Fibroblast of villous mesenchyme (primary cell): ENCODE data around the gene MAPKAPK5. TPM values are rescaled to one million over a fixed set of nuclear protein-coding genes. Genes with fewer than 3 reads are reported as not detected.

Source experiments
- DNase-seq: peaks from one replicate; pipeline ENCODE4 v3.0.0-alpha.2; 2010; ENCODE audit warnings: low read depth
- H3K4me3 ChIP-seq: 2 replicates; pipeline ENCODE4 v1.5.1; 2011; ENCODE audit warnings: low read depth, mild to moderate bottlenecking, low read length
- CTCF ChIP-seq: IDR thresholded peaks from 2 replicates; pipeline ENCODE4 v1.5.1; 2012; ENCODE audit warnings: low read depth, mild to moderate bottlenecking, low read length; ENCODE audit not compliant: insufficient read depth
- total RNA-seq: library from RNA; depleted of rRNA; stranded (reverse); fragments of >200 nt; gene quantifications from 2 replicates; pipeline ENCODE4 v1.2.3, GENCODE V29; 2012

MAPKAPK5 gene
- total RNA-seq, 1 donor, result 32.4 TPM

DNA sequence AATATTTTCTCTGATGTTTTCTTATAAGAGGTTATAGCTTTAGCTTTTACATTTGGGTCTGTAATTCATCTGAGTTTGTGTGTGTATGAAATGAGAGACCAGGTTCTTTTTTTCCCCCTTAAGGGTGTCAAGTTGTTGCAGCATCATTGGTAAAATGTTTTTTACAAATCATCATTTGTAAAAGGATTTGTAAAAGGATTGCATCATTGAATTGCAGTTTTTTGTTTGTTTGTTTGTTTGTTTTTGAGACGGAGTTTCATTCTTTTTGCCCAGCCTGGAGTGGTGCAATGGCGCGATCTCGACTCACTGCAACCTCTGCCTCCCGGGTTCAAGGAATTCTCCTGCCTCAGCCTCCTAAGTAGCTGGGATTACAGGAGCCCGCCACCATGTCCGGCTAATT, 31.1 kb downstream of the MAPKAPK5 start:
- DNase-seq, result no peak

DNA sequence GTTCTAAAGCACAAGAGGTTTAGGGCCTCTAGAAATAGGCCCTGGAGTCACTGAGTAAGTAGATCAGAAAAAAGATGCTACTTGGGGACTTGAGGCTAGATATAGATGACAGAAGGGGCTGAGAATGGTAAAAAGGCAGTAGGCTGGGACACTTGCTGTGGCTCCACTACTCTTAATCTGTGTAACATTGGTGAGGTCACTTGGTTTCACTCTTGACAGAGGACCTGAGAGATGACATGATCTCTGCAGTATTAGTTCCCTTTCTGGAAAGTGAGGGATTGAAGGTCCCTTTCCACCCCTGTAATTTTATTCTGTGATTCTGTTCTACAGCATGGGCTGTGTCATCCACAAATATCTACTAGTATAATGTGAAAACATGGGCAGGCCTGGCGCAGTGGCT, 39.7 kb downstream of the MAPKAPK5 start:
- DNase-seq, result no peak
- H3K4me3 ChIP-seq, result no peak overlapping the region
- no peak for TF ChIP-seq CTCF

More for the DNA sequence above, 31.1 kb downstream of the MAPKAPK5 start:
- TF ChIP-seq CTCF, result no peak
- H3K4me3 ChIP-seq, result no peak overlapping the region

DNA sequence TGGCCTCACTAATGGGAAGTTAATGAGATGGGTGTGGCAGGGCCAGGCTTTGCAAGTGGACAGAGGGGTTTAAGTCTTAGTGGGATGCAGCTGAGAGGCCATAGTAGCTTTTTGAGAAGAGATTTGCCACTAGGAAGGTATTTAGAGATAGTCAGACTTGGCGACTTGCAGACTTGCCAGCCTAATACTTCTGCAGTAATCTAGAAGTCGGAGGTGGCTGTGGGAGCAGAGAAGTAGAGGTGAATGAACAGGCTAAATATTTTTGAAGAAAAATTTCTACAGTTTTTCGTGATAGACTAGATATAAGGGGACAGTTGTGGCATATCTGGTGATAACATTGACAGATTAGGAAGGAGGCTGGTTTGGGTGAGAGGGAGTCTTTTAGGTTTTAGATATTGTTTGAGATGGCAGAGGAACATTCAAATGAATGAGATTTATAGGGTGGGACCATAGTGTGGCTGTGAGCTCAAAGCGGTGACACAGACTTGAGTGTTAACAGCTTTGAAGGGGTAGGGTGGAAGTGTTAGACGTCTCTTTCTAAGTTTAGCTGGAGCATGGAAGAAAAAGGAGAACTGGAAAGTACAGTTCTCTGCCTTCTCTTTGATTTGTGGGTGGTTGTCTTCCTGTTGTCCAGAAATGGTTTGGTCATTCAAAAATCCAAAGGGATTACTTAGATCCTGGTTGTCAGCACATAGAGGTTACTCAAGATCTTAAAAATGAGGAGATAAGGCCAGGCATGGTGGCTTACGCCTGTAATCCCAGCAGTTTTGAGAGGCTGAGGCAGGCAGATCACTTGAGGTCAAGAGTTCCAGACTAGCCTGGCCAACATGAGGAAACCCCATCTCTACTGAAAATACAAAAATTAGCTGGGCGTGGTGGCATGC, 44.9 kb downstream of the MAPKAPK5 start:
- no peak overlapping the region for H3K4me3 ChIP-seq
- TF ChIP-seq CTCF, result no peak

GRCh38 chr12:111887926-111888745, 46.1 kb downstream of the MAPKAPK5 start:
- no peak overlapping the region for H3K4me3 ChIP-seq
- DNase-seq, result no peak
- no peak for TF ChIP-seq CTCF

More for the DNA sequence above, 44.9 kb downstream of the MAPKAPK5 start:
- peak; percentile 63 for DNase-seq

- no peak for DNase-seq
- no peak for TF ChIP-seq CTCF
These were observed 51.3 kb downstream of the MAPKAPK5 start for GRCh38 chr12:111893287-111893686.

DNA sequence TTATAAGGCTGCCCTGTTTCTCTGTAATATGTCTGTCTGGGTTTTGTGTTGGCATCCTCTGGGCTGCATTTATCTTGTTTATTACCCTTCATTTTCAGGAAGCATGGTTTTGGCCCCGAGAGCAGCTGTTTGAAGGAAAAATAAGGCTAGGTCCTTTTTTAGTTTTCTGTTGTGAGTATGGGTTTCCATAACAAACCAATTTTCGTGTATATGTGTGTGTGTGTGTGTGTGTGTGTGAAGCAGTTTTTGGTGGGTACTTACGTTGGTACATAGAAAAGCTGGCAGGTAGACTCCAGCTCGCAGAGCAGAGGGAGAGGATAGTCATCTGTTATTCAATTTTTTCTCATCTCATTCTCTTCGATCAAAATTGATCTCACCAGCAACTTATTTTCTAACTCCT, 52.5 kb downstream of the MAPKAPK5 start:
- no peak for TF ChIP-seq CTCF
- no peak for DNase-seq
- no peak overlapping the region for H3K4me3 ChIP-seq

More at GRCh38 chr12:111893287-111893686, 51.3 kb downstream of the MAPKAPK5 start:
- no peak overlapping the region for H3K4me3 ChIP-seq
